Thyroid gland (tissue), 4 donors: ENCODE measurements around the gene FGF18.

Experiments
- POLR2A ChIP-seq, 2 donors: fragments of 450-650 bp; IDR thresholded peaks; one replicate each; pipeline ENCODE4 v1.6.1; 2017; ENCODE audit warnings: antibody characterized with exemption in 2 of 2, mild to moderate bottlenecking in 2 of 2, moderate library complexity in 1 of 2
- TF ChIP-seq, protein P1 (sequence below), 6 experiments: fragments of 200-600 bp in 3 of 6; fragments of 450-650 bp in 3 of 6; sonication (generic) in 3 of 6; IDR thresholded peaks; one replicate each; pipeline ENCODE4 v1.5.1; 2016 to 2019; ENCODE audit warnings: antibody characterized with exemption in 6 of 6, mild to moderate bottlenecking in 2 of 6, inconsistent platforms in 1 of 6, moderate library complexity in 1 of 6

GRCh38 chr5:171454549-171454948 lies 35.1 kb downstream of the FGF18 start:
- TF ChIP-seq, protein P1, sequence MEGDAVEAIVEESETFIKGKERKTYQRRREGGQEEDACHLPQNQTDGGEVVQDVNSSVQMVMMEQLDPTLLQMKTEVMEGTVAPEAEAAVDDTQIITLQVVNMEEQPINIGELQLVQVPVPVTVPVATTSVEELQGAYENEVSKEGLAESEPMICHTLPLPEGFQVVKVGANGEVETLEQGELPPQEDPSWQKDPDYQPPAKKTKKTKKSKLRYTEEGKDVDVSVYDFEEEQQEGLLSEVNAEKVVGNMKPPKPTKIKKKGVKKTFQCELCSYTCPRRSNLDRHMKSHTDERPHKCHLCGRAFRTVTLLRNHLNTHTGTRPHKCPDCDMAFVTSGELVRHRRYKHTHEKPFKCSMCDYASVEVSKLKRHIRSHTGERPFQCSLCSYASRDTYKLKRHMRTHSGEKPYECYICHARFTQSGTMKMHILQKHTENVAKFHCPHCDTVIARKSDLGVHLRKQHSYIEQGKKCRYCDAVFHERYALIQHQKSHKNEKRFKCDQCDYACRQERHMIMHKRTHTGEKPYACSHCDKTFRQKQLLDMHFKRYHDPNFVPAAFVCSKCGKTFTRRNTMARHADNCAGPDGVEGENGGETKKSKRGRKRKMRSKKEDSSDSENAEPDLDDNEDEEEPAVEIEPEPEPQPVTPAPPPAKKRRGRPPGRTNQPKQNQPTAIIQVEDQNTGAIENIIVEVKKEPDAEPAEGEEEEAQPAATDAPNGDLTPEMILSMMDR (IDR thresholded peaks at IDR 0.05), result no peak
- no peak for TF ChIP-seq POLR2A (IDR thresholded peaks at IDR 0.05)
